Right lobe of liver (tissue), 4 donors: ENCODE data around the gene CAMKK1.

ENCODE experiments used
- POLR2A ChIP-seq: fragments of 450-650 bp; IDR thresholded peaks from one replicate; pipeline ENCODE4 v1.6.1; 2017; ENCODE audit warnings: antibody characterized with exemption, mild to moderate bottlenecking
- TF ChIP-seq, protein P1 (sequence below), 4 donors: fragments of 200-600 bp in 3 of 4; fragments of 450-650 bp in 1 of 4; IDR thresholded peaks; one replicate each; pipeline versions ENCODE4 v1.5.1 to v1.8.0; 2016 to 2022; ENCODE audit warnings: antibody characterized with exemption in 4 of 4, mild to moderate bottlenecking in 2 of 4
- donor health status: DM: no; HTN: no; CAD: no.
- donor health status: DM: no; HTN: no; CAD: no.
- donor health status: DM: no; HTN: yes; CAD: no.

DNA sequence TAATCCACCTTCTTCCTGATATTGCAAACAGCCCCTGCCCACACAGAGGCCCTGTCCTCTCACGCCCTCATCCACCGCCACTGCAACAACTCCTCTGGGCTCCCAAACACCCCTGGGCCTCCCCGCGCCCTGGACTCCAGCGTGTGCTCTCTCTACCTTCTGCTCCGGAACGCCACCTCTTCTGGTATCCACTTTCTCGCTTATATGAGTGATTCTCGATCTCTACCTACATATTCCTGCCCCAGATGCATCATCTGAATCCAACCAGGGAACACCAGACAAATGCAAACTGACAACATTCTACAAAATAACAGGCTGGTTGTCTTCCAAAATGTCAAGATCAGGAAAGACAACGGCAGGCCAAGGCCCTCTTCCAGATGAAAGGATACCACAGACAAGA, 19.0 kb downstream of the CAMKK1 start:
- TF ChIP-seq, protein P1, sequence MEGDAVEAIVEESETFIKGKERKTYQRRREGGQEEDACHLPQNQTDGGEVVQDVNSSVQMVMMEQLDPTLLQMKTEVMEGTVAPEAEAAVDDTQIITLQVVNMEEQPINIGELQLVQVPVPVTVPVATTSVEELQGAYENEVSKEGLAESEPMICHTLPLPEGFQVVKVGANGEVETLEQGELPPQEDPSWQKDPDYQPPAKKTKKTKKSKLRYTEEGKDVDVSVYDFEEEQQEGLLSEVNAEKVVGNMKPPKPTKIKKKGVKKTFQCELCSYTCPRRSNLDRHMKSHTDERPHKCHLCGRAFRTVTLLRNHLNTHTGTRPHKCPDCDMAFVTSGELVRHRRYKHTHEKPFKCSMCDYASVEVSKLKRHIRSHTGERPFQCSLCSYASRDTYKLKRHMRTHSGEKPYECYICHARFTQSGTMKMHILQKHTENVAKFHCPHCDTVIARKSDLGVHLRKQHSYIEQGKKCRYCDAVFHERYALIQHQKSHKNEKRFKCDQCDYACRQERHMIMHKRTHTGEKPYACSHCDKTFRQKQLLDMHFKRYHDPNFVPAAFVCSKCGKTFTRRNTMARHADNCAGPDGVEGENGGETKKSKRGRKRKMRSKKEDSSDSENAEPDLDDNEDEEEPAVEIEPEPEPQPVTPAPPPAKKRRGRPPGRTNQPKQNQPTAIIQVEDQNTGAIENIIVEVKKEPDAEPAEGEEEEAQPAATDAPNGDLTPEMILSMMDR (IDR thresholded peaks at IDR 0.05) = no peak
- no peak for TF ChIP-seq POLR2A
